IPS DF 4.7 (cell line): ENCODE results near the gene INPP4B.

Experiments
- DNase-seq: peaks from one replicate; pipeline ENCODE4 v3.0.0-alpha.2; 2013; ENCODE audit warnings: low spot score; ENCODE audit errors: extremely low read depth

Gene INPP4B

DNA sequence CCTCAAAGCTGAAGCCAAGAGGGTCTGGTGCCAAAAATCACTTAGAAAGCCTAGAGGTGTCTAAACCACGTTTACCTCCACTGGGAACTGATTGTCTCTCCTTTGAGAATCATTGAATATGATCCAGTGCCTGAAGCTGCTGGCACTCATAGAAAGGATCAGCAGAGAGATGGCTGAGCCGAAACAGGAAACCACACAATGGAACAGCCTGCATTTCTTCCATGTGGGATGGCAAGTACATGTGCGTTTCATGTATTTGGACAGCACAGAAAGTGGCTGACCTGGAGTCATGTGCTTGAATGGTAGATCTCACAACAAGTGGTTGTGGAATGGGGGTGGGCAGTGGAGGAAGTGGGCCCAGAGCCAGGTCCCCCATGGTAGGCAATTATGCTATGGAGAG is 533.7 kb downstream of the INPP4B start:
- no peak for DNase-seq

DNA sequence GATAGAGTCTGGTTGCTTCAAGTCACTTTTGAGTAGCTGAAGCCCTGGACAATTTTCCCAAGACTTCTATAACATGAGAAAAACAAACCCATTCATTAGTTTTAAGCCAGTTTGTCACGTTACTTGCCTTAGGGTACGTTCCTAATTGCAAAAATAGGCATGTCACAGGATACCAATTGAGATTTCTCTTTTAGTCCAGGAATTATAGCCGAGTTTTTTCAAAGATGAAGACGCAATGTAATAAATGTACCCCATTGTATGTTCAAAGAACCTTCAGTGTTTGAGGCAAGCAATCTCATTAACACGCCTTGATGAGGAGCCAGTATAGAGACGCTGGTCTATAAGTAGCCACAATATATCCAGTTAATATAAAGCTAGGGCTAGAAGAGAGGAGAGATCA is 534.2 kb downstream of the INPP4B start:
- no peak for DNase-seq

DNA sequence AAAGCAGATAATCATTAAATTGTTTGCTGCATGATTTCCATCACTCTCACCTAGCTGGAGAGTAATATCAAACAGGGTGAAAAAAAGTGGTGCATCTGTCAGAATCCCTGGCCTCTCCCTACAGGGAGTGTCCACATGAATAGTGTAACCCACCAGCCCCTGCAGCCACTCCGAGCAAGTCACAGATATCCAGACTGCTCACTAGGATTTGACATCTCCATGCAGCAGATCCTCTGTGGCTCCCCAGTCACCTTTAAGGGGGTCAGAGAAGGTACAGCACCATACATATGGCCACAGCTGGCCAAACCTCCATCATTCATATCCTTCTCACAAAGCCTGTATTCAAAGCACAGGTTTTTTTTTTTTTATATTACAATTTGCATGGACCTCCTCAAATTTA is 536.3 kb downstream of the INPP4B start:
- no peak for DNase-seq

GRCh38 chr4:142307857-142308256 is 538.2 kb downstream of the INPP4B start:
- DNase-seq: no peak

- no peak for DNase-seq
Measured at GRCh38 chr4:142297313-142297712, 548.8 kb downstream of the INPP4B start.

GRCh38 chr4:142293536-142293935 is 552.6 kb downstream of the INPP4B start:
- no peak for DNase-seq

GRCh38 chr4:142292231-142292630 is 553.9 kb downstream of the INPP4B start:
- DNase-seq: no peak

DNA sequence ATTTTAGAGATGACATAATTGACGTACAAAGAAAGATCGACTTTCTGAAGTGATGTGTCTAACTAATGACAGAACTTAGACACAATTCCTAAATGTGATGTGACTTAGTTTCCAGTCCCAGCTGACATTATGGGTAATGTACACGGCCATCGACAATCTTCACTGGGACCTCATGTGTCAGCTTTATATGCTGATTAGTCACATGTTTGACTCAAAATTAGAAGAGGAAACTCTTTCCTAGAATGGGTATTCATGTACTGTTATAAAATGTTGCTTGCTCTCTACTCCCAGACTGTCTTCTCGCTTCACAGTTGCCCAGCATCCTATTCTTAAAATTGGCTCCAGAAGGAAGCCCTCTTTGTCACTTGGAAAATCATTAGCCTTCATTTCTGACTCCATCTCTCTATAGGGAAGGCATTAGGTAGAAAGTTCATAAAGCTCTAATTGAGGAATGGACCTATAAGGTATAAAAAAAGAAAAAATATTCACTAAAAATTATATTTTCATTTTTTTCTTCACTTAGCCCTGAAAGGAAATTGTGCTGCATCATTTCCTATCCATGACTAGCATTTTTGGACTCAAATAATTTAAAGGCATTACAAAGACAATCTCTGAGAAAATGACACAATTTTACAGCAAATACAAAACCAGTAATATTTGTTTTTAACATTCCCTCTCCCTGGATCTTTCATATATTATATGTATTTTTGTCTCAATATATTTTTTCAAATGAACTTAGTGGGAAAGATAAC is 554.6 kb downstream of the INPP4B start:
- no peak for DNase-seq

- no peak for DNase-seq
Measured at GRCh38 chr4:142287371-142287770, 558.7 kb downstream of the INPP4B start.

DNA sequence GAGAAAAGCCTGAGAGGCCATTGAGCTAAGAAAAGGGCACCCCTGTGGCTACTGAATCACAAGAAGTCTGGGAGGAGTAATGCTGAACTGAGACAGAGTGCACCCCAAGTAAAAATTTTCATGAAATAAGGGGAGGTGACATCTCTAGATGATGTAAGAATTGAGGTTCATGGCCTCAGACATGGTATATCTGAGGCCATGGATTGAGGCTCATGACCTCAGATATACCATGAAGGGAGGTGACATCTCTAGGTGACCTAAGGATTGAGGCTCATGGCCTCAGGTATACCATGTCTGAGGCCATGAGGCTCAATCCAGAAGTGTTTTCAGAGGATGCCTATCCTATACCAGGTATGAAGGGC is 560.9 kb downstream of the INPP4B start:
- no peak for DNase-seq

DNA sequence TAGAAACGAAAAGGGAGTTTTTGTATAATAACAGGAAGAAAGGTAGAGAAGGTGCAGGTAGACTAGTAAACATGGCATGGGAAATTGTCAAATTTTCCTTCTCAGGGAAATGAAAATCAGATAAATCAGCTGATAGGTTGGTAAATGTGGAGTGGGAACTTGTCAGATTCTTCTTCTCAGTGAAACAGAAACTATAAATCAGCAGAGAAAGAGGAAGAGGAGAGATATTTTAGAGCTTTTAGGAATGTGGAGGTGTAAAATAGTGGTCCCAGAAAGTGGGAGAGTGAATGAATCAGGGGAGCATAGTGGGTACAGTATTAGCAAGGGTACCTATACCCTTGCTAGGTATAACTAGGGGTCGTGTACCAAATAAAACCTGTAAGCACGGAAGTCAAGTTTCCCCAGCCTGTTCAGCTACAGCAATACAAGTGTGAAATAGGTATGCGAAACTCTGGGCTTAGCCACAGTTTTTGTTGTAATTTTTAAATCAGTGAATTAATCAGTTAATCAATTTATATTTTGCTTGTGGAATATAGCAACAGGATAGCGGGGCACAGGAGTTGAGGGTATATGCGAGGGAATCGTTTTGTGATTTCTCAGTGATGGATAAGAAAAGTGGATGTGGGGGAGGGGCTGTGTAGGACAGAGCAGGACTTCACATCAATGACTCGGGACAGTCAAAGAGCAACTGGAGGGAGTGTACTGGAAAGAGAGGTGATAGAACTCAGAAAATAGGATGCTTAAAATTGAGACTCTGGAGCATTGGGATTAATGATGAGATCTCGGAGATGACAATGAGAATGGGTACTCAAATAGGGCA is 561.5 kb downstream of the INPP4B start:
- DNase-seq: no peak

- no peak for DNase-seq
Measured at GRCh38 chr4:142282870-142283431, 563.1 kb downstream of the INPP4B start.

- DNase-seq: no peak
Measured at GRCh38 chr4:142281999-142282398, 564.1 kb downstream of the INPP4B start.

DNA sequence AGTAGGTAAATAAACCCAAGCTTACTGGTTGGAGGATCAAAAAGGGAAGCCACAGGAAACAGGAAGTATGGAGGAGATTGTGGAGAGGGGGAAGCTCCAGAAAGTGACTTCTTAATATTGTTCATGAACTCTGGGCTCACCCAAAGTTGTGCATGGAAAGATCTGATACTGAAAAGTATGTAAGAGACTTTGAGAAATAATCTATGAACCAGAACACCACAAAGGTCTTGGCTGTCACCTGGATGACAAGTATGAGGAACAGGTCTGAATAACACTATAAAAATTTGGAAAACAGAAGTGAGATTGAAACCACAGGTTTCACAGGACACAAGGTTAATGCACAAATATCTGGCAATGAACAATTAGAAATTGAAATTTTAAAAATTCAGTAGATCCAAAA is 567.4 kb downstream of the INPP4B start:
- no peak for DNase-seq

DNA sequence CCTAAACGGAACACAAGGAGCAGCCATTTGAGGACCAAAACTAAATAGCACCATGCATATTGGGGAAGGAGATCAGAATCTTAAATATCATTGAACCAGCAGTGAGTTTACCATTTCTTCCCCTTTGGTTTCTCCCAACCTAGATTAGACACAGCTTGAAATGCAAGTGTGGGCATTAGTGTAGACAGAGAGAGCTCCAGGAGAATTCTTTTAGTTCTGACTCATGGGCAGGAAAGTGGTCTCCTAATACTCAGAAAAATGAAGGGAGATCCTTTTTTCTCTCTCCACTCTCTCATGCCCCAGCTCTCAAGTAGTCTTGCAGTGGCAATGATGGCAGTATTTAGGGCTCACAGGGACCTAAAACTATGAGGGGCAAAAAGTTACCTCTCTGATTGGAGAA is 567.9 kb downstream of the INPP4B start:
- DNase-seq: no peak

DNA sequence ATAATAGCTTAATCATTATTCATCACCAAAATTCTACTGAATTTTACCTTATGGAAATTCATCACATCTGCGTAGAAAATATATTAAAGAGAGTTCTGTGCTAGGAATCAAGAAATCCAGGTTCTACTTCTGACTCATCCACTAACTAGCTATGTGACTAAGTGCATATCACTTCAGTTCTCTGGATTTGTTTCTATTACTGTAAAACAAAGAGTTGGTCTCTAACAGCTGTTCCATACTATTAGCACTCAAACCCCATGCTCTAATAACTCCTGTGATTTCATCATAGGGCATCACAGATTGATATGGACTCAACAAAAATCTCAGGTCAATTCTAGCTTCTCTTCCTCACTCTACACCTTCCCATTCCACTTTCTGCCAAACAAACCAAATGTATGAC is 572.0 kb downstream of the INPP4B start:
- DNase-seq: no peak

DNA sequence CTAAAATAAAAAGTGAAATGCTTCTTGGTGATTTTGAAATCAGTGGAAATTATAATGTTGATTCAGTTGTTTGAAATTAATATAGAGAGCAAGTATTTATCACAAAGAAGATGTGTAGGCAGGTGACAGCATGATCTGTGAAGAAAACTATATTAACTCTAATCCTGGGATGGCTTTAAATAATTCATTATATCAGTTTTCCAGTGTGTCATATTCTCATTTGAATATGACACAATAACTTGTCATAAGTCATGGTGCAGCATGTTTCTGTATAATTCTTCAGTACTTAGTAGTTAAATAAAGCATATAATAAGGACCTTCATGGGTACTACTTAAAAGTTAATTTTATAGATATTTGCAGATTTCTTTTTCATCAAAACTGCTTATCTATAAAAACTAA is 573.6 kb downstream of the INPP4B start:
- no peak for DNase-seq

- no peak for DNase-seq
Measured at GRCh38 chr4:142271832-142272231, 574.3 kb downstream of the INPP4B start.

DNA sequence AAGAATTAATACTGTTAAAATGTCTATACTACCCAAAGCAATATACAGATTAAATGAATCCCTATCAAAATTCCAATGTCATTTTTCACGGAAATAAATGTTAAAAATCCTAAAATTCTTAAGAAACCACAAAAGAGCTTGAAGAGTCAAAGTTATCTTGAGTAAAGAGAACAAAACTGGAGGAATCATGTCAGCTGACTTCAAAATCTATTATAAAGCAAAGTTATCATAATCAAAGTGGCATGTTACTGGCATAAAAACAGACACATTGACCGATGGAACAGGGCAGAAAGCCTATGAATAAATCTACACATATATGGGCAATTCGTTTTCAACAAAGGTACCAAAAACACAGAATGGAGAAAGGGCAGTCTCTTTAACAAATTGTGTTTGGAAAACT is 579.0 kb downstream of the INPP4B start:
- DNase-seq: no peak

- no peak for DNase-seq
Measured at GRCh38 chr4:142265946-142266345, 580.2 kb downstream of the INPP4B start.

- DNase-seq: no peak
Measured at GRCh38 chr4:142265536-142265935, 580.6 kb downstream of the INPP4B start.

DNA sequence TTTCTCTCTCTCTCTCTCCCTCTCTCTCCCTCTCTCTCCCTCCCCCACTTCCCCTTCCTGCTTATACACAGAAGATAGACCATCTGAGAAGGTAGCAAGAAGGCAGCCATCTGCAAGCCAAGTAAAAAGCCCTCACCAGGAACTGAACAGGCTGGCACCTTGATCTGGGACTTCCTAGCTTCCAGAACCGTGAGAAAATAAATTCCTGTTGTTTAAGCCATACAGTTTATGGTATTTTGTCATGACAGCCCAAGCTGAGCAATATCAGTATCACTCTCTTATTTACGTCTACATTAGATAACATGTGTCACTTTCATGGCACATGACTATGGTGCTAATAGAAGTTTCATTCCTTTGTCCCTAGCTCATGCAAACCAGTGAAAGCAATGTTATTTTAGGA is 581.1 kb downstream of the INPP4B start:
- no peak for DNase-seq

GRCh38 chr4:142262956-142263355 is 583.1 kb downstream of the INPP4B start:
- DNase-seq: no peak
